BLaER1 treated with 17β-estradiol and CSF1 and Interleukin-3, amounts not matched to agents 10 nM and 100 nM (cell line): ENCODE results near the gene LIPK.
"Not testable (repeated sequence)": the region's sequence is repeated elsewhere in the genome, so short reads cannot be mapped to it uniquely, and the experiment has no call there.

ENCODE experiments used
- H3K27ac ChIP-seq, 11 experiments: shearing (Covaris generic); formaldehyde crosslinking; 2 replicates each; pipeline ENCODE4 v1.8.1; 2022
- H3K27me3 ChIP-seq, 11 experiments: shearing (Covaris generic); formaldehyde crosslinking; 2 replicates each; pipeline ENCODE4 v1.8.1; 2022
- H3K36me3 ChIP-seq, 11 experiments: shearing (Covaris generic); formaldehyde crosslinking; 2 replicates each; pipeline ENCODE4 v1.8.1; 2022
- H3K4me1 ChIP-seq, 10 experiments: shearing (Covaris generic); formaldehyde crosslinking; 2 replicates each; pipeline ENCODE4 v1.8.1; 2022
- H3K4me2 ChIP-seq, 11 experiments: shearing (Covaris generic); formaldehyde crosslinking; 2 replicates each; pipeline ENCODE4 v1.8.1; 2022
- H3K4me3 ChIP-seq, 10 experiments: shearing (Covaris generic); formaldehyde crosslinking; 2 replicates each; pipeline ENCODE4 v1.8.1; 2022
- H3K9ac ChIP-seq, 11 experiments: shearing (Covaris generic); formaldehyde crosslinking; 2 replicates each; pipeline ENCODE4 v1.8.1; 2022
- H3K9me3 ChIP-seq, 11 experiments: shearing (Covaris generic); formaldehyde crosslinking; replicated peaks in 1 of 11; 2 replicates each; pipeline ENCODE4 v1.8.1; 2022
- H4K20me1 ChIP-seq, 11 experiments: shearing (Covaris generic); formaldehyde crosslinking; 2 replicates each; pipeline ENCODE4 v1.8.1; 2022
- Cebpa-rat ChIP-seq, 11 experiments: shearing (Covaris generic); IDR thresholded peaks; 2 replicates each; pipeline ENCODE4 v1.8.1; 2022

Gene LIPK

GRCh38 chr10:88735661-88736060 lies 29.6 kb downstream of the LIPK start:
- H3K9ac ChIP-seq, result no peak overlapping the region
- peaks cover 0 to 17% (median 9%) of the 10 kb centered on the region in 10 experiments; a peak in 12 of 20 replicates for H3K4me1 ChIP-seq
- H3K27me3 ChIP-seq, result no peaks in the 10 kb centered on the region
- no peaks in the 10 kb centered on the region for H3K9me3 ChIP-seq
- H3K36me3 ChIP-seq, result no peaks in the 10 kb centered on the region
- no peaks in the 10 kb centered on the region for H4K20me1 ChIP-seq
- no peak for TF ChIP-seq Cebpa-rat (IDR thresholded peaks at IDR 0.05)
- H3K27ac ChIP-seq, result no peak overlapping the region
- no peak overlapping the region for H3K4me2 ChIP-seq
- no peak overlapping the region for H3K4me3 ChIP-seq

GRCh38 chr10:88741921-88742320 lies 35.9 kb downstream of the LIPK start:
- H4K20me1 ChIP-seq, H3K4me2 ChIP-seq, H3K4me1 ChIP-seq, H3K4me3 ChIP-seq, H3K27ac ChIP-seq, H3K9ac ChIP-seq, H3K27me3 ChIP-seq, H3K36me3 ChIP-seq: not testable (repeated sequence)
- peaks cover 8 to 32% (median 15%) of the 10 kb centered on the region in 11 experiments; a peak in 20 of 22 replicates for H3K9me3 ChIP-seq

- Histone ChIP-seq H4K20me1 (no peaks in the 10 kb centered on the region), H3K4me2 (no peak overlapping the region), H3K4me1 (peaks cover 0 to 9% (median 2%) of the 10 kb centered on the region in 10 experiments; a peak in 8 of 20 replicates), H3K4me3 (no peak overlapping the region), H3K27ac (no peak overlapping the region), H3K9me3 (peaks cover 8 to 33% (median 15%) of the 10 kb centered on the region in 11 experiments; a peak in 20 of 22 replicates), H3K9ac (no peak overlapping the region), H3K36me3 (no peaks in the 10 kb centered on the region), H3K27me3 (no peaks in the 10 kb centered on the region)
- TF ChIP-seq Cebpa-rat (IDR thresholded peaks at IDR 0.05), result no peak
Observed at GRCh38 chr10:88742448-88742847, 36.4 kb downstream of the LIPK start.

- no peak for TF ChIP-seq Cebpa-rat (IDR thresholded peaks at IDR 0.05)
- H3K4me3 ChIP-seq, result no peak overlapping the region
- H3K9ac ChIP-seq, result no peak overlapping the region
- H3K27me3 ChIP-seq, result no peaks in the 10 kb centered on the region
- H3K4me1 ChIP-seq, result peaks cover 0 to 8% (median 2%) of the 10 kb centered on the region in 10 experiments; a peak in 8 of 20 replicates
- no peak overlapping the region for H3K4me2 ChIP-seq
- no peak overlapping the region for H3K27ac ChIP-seq
- H4K20me1 ChIP-seq, result no peaks in the 10 kb centered on the region
- peaks cover 8 to 44% (median 15%) of the 10 kb centered on the region in 11 experiments; a peak in 20 of 22 replicates for H3K9me3 ChIP-seq
- H3K36me3 ChIP-seq, result no peaks in the 10 kb centered on the region
Observed at GRCh38 chr10:88744002-88744401, 38.0 kb downstream of the LIPK start.

- H3K27ac ChIP-seq, result no peak overlapping the region
- H3K9me3 ChIP-seq, result peaks cover 8 to 51% (median 20%) of the 10 kb centered on the region in 11 experiments; a peak in 20 of 22 replicates
- no peak overlapping the region for H3K9ac ChIP-seq
- H3K4me1 ChIP-seq, result no peaks in the 10 kb centered on the region
- H4K20me1 ChIP-seq, result no peaks in the 10 kb centered on the region
- no peaks in the 10 kb centered on the region for H3K27me3 ChIP-seq
- no peak overlapping the region for H3K4me3 ChIP-seq
- no peaks in the 10 kb centered on the region for H3K36me3 ChIP-seq
- H3K4me2 ChIP-seq, result no peak overlapping the region
- no peak for TF ChIP-seq Cebpa-rat (IDR thresholded peaks at IDR 0.05)
Observed at GRCh38 chr10:88745633-88746032, 39.6 kb downstream of the LIPK start.

GRCh38 chr10:88754287-88754686 lies 48.2 kb downstream of the LIPK start:
- peaks cover 0 to 4% (median 1%) of the 10 kb centered on the region in 11 experiments; a peak in 4 of 22 replicates for H3K9me3 ChIP-seq
- no peak overlapping the region for H3K27ac ChIP-seq
- no peak overlapping the region for H3K4me3 ChIP-seq
- no peak for TF ChIP-seq Cebpa-rat (IDR thresholded peaks at IDR 0.05)
- H4K20me1 ChIP-seq, result no peaks in the 10 kb centered on the region
- no peaks in the 10 kb centered on the region for H3K36me3 ChIP-seq
- no peaks in the 10 kb centered on the region for H3K27me3 ChIP-seq
- no peak overlapping the region for H3K4me2 ChIP-seq
- peaks cover 0 to 4% (median 0%) of the 10 kb centered on the region in 10 experiments; a peak in 6 of 20 replicates for H3K4me1 ChIP-seq
- no peak overlapping the region for H3K9ac ChIP-seq

- Histone ChIP-seq H3K4me1 (peaks cover 0 to 12% (median 0%) of the 10 kb centered on the region in 10 experiments; a peak in 7 of 20 replicates), H4K20me1 (no peaks in the 10 kb centered on the region), H3K4me3 (no peak overlapping the region), H3K9me3 (no peaks in the 10 kb centered on the region), H3K9ac (no peak overlapping the region), H3K4me2 (no peak overlapping the region), H3K27me3 (no peaks in the 10 kb centered on the region), H3K36me3 (no peaks in the 10 kb centered on the region), H3K27ac (no peak overlapping the region)
- TF ChIP-seq Cebpa-rat (IDR thresholded peaks at IDR 0.05), result no peak
Observed at GRCh38 chr10:88755753-88756152, 49.7 kb downstream of the LIPK start.

GRCh38 chr10:88756660-88757059 lies 50.6 kb downstream of the LIPK start:
- no peaks in the 10 kb centered on the region for H3K9me3 ChIP-seq
- H3K4me2 ChIP-seq, result no peak overlapping the region
- no peak overlapping the region for H3K27ac ChIP-seq
- H3K4me1 ChIP-seq, result peaks cover 0 to 12% (median 0%) of the 10 kb centered on the region in 10 experiments; a peak in 7 of 20 replicates
- no peaks in the 10 kb centered on the region for H3K36me3 ChIP-seq
- no peak for TF ChIP-seq Cebpa-rat (IDR thresholded peaks at IDR 0.05)
- H3K9ac ChIP-seq, result no peak overlapping the region
- H3K4me3 ChIP-seq, result no peak overlapping the region
- H4K20me1 ChIP-seq, result no peaks in the 10 kb centered on the region
- no peaks in the 10 kb centered on the region for H3K27me3 ChIP-seq

- Histone ChIP-seq H3K4me3 (no peak within 1 kb of the TSS), H3K36me3 (no peaks in the 10 kb centered on the region), H3K9ac (no peak within 1 kb of the TSS; a peak in 1 of 22 replicates), H3K4me1 (peaks cover 0 to 12% (median 0%) of the 10 kb centered on the region in 10 experiments; a peak in 7 of 20 replicates), H3K27me3 (no peaks in the 10 kb centered on the region), H3K9me3 (no peaks in the 10 kb centered on the region), H3K27ac (peak within 1 kb of the TSS in 5 of 11 experiments; percentile 21 to 66 (median 45); a peak in 7 of 22 replicates), H3K4me2 (peak within 1 kb of the TSS in 5 of 11 experiments; percentile 23 to 41 (median 31); a peak in 6 of 22 replicates), H4K20me1 (no peaks in the 10 kb centered on the region)
- peak in 2 of 11 experiments; percentile 21 to 29; a peak in 1 of 22 replicates for TF ChIP-seq Cebpa-rat (IDR thresholded peaks at IDR 0.05)
Observed at GRCh38 chr10:88759366-88760101, 53.5 kb downstream of the LIPK start, which contains the start of gene LIPN. Gene LIPN (plus strand): TSS chr10:88760020. CDS start chr10:88761406, 1,386 bp downstream.
